Activated T-cell treated with anti-CD3 and anti-CD28 coated beads, Interleukin-2, amount 50 U/mL, for 72 hours (primary cell): Measurements from ENCODE around the gene SKI. TPM values are rescaled to one million over a fixed set of nuclear protein-coding genes. Genes with fewer than 3 reads are reported as not detected.

Source experiments
- ATAC-seq, 2 donors: fragments of 150-1000 bp; cut with Tn5 transposase; replicated peaks in 1 of 2; 2 replicates each; pipeline ENCODE4 v1.10.0; 2021; ENCODE audit warnings: moderate library complexity in 2 of 2, mild to moderate bottlenecking in 1 of 2
- DNase-seq, 2 donors: peaks; one replicate each; pipeline ENCODE4 v3.0.0; 2021 to 2022; ENCODE audit warnings: mixed read lengths in 1 of 2
- H3K27ac Mint-ChIP-seq: one replicate; pipeline ENCODE4 v1.8.0; 2022; ENCODE audit warnings: mild to moderate bottlenecking, moderate library complexity, mixed read lengths
- H3K27me3 Mint-ChIP-seq: one replicate; pipeline ENCODE4 v1.8.0; 2022; ENCODE audit warnings: low read depth, mixed read lengths
- H3K36me3 Mint-ChIP-seq, 2 donors: one replicate each; pipeline ENCODE4 v1.8.0; 2022; ENCODE audit warnings: mixed read lengths in 2 of 2, mild to moderate bottlenecking in 1 of 2; ENCODE audit not compliant: insufficient read depth in 2 of 2
- H3K4me1 Mint-ChIP-seq: one replicate; pipeline ENCODE4 v1.8.0; 2022; ENCODE audit warnings: low read depth, mixed read lengths
- H3K4me3 Mint-ChIP-seq, 2 donors: one replicate each; pipeline ENCODE4 v1.8.0; 2022; ENCODE audit warnings: mild to moderate bottlenecking in 2 of 2, mixed read lengths in 2 of 2, moderate library complexity in 2 of 2
- H3K9me3 Mint-ChIP-seq, 2 donors: one replicate each; pipeline ENCODE4 v1.8.0; 2022; ENCODE audit warnings: mixed read lengths in 2 of 2
- total RNA-seq, 2 donors: library from RNA; stranded (reverse); gene quantifications; one replicate each; pipeline ENCODE4 v1.2.3, GENCODE V29; 2022

Gene SKI
- total RNA-seq, 2 donors from 2014 or later = 28.5 to 32.3 TPM

- Mint-ChIP-seq H3K9me3 (no peaks in the 10 kb centered on the region), H3K27ac (no peak overlapping the region), H3K4me3 (no peak overlapping the region), H3K4me1 (peaks cover 13% of the 10 kb centered on the region), H3K36me3 (no peaks in the 10 kb centered on the region), H3K27me3 (no peaks in the 10 kb centered on the region)
- ATAC-seq (no peak), DNase-seq (no peak)
Observed at GRCh38 chr1:2187619-2188018, 40.5 kb upstream of the SKI start.

DNA sequence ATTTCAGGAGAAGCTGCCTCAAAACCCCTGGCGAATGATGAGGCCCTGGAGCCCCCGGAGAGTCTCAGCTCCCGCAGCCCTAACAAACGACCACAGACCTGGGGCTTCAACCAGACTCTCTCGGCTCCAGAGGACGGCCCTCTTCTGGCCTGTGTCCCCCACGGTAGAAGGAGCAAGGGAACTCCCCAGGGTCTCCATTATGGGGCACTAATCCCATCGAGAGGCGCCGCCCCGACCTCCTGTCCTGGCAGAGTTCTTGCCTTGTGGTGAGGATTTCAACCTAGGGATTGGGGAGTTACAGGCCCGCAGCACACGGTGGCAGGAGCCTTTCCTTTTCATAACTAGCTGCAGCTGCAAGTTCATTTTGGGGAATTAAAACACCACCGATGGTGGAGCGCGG lies 39.8 kb upstream of the SKI start:
- Mint-ChIP-seq H3K36me3 (no peaks in the 10 kb centered on the region), H3K27ac (no peak overlapping the region), H3K4me3 (peak overlapping the region in 1 of 2 donors; percentile 22), H3K9me3 (no peaks in the 10 kb centered on the region), H3K4me1 (peaks cover 13% of the 10 kb centered on the region), H3K27me3 (no peaks in the 10 kb centered on the region)
- DNase-seq (no peak), ATAC-seq (no peak)

GRCh38 chr1:2189459-2190425 lies 38.4 kb upstream of the SKI start:
- peaks cover 13% of the 10 kb centered on the region for H3K4me1 Mint-ChIP-seq
- no peaks in the 10 kb centered on the region for H3K36me3 Mint-ChIP-seq
- peak; percentile 84 to 92 for ATAC-seq
- DNase-seq = peak; percentile 79 to 90
- H3K27me3 Mint-ChIP-seq = no peaks in the 10 kb centered on the region
- H3K9me3 Mint-ChIP-seq = no peaks in the 10 kb centered on the region
- H3K27ac Mint-ChIP-seq = peak overlapping the region; percentile 54
- H3K4me3 Mint-ChIP-seq = peak overlapping the region; percentile 67 to 80

DNA sequence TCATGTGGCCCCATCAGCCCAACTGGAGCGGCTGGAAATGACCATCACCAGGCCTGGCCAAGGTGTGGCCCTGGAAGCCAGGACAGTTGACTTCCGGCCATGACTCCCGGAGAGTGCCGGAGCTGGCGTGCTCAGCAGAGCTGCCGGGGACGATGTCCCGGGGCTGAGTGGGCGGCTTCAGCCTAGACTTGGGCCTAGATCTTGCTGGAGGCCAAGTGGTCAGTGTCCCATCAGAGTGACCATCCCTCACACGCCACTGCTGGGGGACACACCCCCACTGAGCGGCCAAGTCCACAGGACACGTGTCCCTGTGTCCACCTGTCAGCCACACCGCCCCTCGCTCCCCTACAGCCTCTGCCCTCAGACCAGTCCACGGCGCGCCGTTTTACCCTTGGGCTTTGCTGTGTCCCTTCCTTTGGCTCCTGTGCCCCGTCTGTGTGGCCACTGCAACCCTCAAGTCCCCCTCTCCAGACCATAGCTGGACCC lies 37.6 kb upstream of the SKI start:
- ATAC-seq = no peak
- H3K27ac Mint-ChIP-seq = no peak overlapping the region
- no peaks in the 10 kb centered on the region for H3K36me3 Mint-ChIP-seq
- H3K9me3 Mint-ChIP-seq = no peaks in the 10 kb centered on the region
- no peak for DNase-seq
- peak overlapping the region; percentile 16 to 36 for H3K4me3 Mint-ChIP-seq
- no peaks in the 10 kb centered on the region for H3K27me3 Mint-ChIP-seq
- H3K4me1 Mint-ChIP-seq = peaks cover 13% of the 10 kb centered on the region

GRCh38 chr1:2192031-2192995 lies 35.8 kb upstream of the SKI start:
- Mint-ChIP-seq H3K36me3 (no peaks in the 10 kb centered on the region), H3K27ac (no peak overlapping the region), H3K4me1 (peaks cover 13% of the 10 kb centered on the region), H3K27me3 (no peaks in the 10 kb centered on the region), H3K9me3 (no peaks in the 10 kb centered on the region), H3K4me3 (peak overlapping the region in 1 of 2 donors; percentile 87)
- DNase-seq (no peak), ATAC-seq (no peak)

GRCh38 chr1:2193514-2194281 lies 34.4 kb upstream of the SKI start:
- ATAC-seq = no peak
- Mint-ChIP-seq H3K4me3 (peak overlapping the region; percentile 71 to 87), H3K4me1 (peaks cover 15% of the 10 kb centered on the region), H3K27ac (peak overlapping the region; percentile 42), H3K27me3 (no peaks in the 10 kb centered on the region), H3K36me3 (no peaks in the 10 kb centered on the region), H3K9me3 (no peaks in the 10 kb centered on the region)
- DNase-seq = no peak

- DNase-seq (peak in 1 of 2 donors; percentile 77), ATAC-seq (peak; percentile 61 to 68)
- Mint-ChIP-seq H3K9me3 (no peaks in the 10 kb centered on the region), H3K4me3 (peak within 1 kb of the TSS; percentile 91 to 95), H3K27me3 (no peaks in the 10 kb centered on the region), H3K27ac (peak within 1 kb of the TSS; percentile 87), H3K36me3 (no peaks in the 10 kb centered on the region), H3K4me1 (peaks cover 22% of the 10 kb centered on the region)
Observed at GRCh38 chr1:2194319-2194897, 33.7 kb upstream of the SKI start, which contains the start of gene FAAP20. Gene FAAP20, minus strand, starts transcription at chr1:2194772. Its CDS starts 23 bp downstream, at chr1:2194749.

GRCh38 chr1:2194898-2195673 lies 33.0 kb upstream of the SKI start:
- Mint-ChIP-seq H3K4me3 (peak overlapping the region; percentile 91 to 95), H3K9me3 (no peaks in the 10 kb centered on the region), H3K4me1 (peaks cover 28% of the 10 kb centered on the region), H3K27me3 (no peaks in the 10 kb centered on the region), H3K36me3 (no peaks in the 10 kb centered on the region), H3K27ac (peak overlapping the region; percentile 87)
- peak; percentile 92 to 93 for DNase-seq
- peak; percentile 77 to 81 for ATAC-seq

DNA sequence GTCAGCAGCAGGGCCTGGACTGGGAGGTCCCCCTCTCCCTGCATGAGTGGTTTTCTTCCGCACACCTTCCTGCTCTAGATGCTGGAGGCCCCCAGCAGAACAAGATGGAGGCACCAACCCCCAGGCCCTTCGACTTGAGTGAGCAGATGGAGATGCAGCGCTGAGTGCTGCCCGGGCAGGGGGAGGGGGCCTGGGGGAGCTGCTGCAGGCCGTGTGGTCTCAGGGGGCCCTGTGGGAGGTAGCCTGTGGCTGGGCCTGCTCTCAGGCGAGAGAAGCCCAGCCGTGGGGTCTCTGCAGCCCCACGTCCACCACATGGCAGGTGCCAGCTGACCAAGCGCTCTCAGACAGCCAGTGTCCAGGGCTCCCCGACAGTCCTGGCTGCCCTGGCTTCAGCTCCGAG lies 32.3 kb upstream of the SKI start:
- DNase-seq (no peak), ATAC-seq (no peak)
- Mint-ChIP-seq H3K9me3 (no peaks in the 10 kb centered on the region), H3K36me3 (no peaks in the 10 kb centered on the region), H3K4me3 (no peak overlapping the region), H3K27me3 (no peaks in the 10 kb centered on the region), H3K27ac (no peak overlapping the region), H3K4me1 (peaks cover 25% of the 10 kb centered on the region)

- ATAC-seq = no peak
- Mint-ChIP-seq H3K27ac (no peak overlapping the region), H3K27me3 (no peaks in the 10 kb centered on the region), H3K9me3 (no peaks in the 10 kb centered on the region), H3K4me1 (peaks cover 16% of the 10 kb centered on the region), H3K36me3 (no peaks in the 10 kb centered on the region), H3K4me3 (no peak overlapping the region)
- DNase-seq = no peak
Observed at GRCh38 chr1:2196901-2197638, 31.0 kb upstream of the SKI start.

- ATAC-seq (no peak), DNase-seq (no peak)
- no peak overlapping the region for H3K4me3 Mint-ChIP-seq
- H3K27me3 Mint-ChIP-seq = no peaks in the 10 kb centered on the region
- H3K9me3 Mint-ChIP-seq = no peaks in the 10 kb centered on the region
- peaks cover 16% of the 10 kb centered on the region for H3K4me1 Mint-ChIP-seq
- no peak overlapping the region for H3K27ac Mint-ChIP-seq
- no peaks in the 10 kb centered on the region for H3K36me3 Mint-ChIP-seq
Observed at GRCh38 chr1:2197707-2198165, 30.4 kb upstream of the SKI start.
